Body of pancreas (tissue), 4 donors: ENCODE measurements around the gene BTC. TPM values are rescaled to one million over a fixed set of nuclear protein-coding genes. Genes with fewer than 3 reads are reported as not detected.

ENCODE experiments used
- ATAC-seq: fragments of 150-250 bp; one replicate; pipeline ENCODE4 v1.9.1; 2016
- DNase-seq, 4 donors: peaks; one replicate each; pipeline ENCODE4 v3.0.0-alpha.2; 2019
- H3K27ac ChIP-seq, 4 donors: fragments of 200-600 bp; sonication (generic); 1 replicate in 3 of 4; 2 replicates in 1 of 4; pipeline versions ENCODE4 v1.5.1 to v1.6.1; 2016 to 2019; ENCODE audit warnings: mild to moderate bottlenecking in 1 of 4, mixed read lengths in 1 of 4, moderate library complexity in 1 of 4
- H3K27me3 ChIP-seq, 2 donors: fragments of 200-600 bp; sonication (generic); one replicate each; pipeline ENCODE4 v1.6.0; 2016; ENCODE audit warnings: mild to moderate bottlenecking in 1 of 2
- H3K36me3 ChIP-seq, 2 donors: fragments of 200-600 bp; sonication (generic); replicated peaks in 1 of 2; 2 replicates each; pipeline ENCODE4 v1.5.1; 2016; ENCODE audit warnings: low read depth in 2 of 2; ENCODE audit not compliant: insufficient read depth in 1 of 2
- H3K4me1 ChIP-seq: fragments of 200-600 bp; sonication (generic); one replicate; pipeline ENCODE4 v1.6.0; 2016
- H3K4me3 ChIP-seq, 2 donors: fragments of 200-600 bp; sonication (generic); 1 replicate in 1 of 2; 2 replicates in 1 of 2; pipeline ENCODE4 v1.5.1; 2016 to 2019
- H3K9me3 ChIP-seq, 3 donors: fragments of 200-600 bp; sonication (generic); 1 replicate in 2 of 3; 2 replicates in 1 of 3; pipeline ENCODE4 v1.5.1; 2016
- CTCF ChIP-seq, 7 experiments: fragments of 450-650 bp in 4 of 7; fragments of 200-600 bp in 3 of 7; sonication (generic) in 3 of 7; IDR thresholded peaks; one replicate each; pipeline ENCODE4 v1.5.1; 2016 to 2019; ENCODE audit warnings: antibody characterized with exemption in 7 of 7
- POLR2A ChIP-seq, 3 donors: fragments of 450-650 bp; IDR thresholded peaks; one replicate each; pipeline ENCODE4 v1.6.1; 2016; ENCODE audit warnings: antibody characterized with exemption in 3 of 3, mild to moderate bottlenecking in 2 of 3
- WGBS, 2 donors: methylation state at CpG; one replicate each; pipeline ENCODE4 v1.1.5; 2017; 5-methylcytosine and 5-hydroxymethylcytosine counted together
- intact Hi-C: fragments of 100-400 bp; cut with DNase I; formaldehyde crosslinking; loops from one replicate; pipeline ENCODE4 v1.15.1; 2023
- total RNA-seq, 2 donors: library from RNA; depleted of rRNA; stranded (reverse); fragments of >200 nt; gene quantifications; one replicate each; pipeline ENCODE4 v1.1.0, GENCODE V29; 2016

BTC gene
- total RNA-seq, 2 donors from 2014 or later, result 1.8 to 3.6 TPM

- no peak for ATAC-seq
- WGBS, 2 donors, result 63 to 71% methylated on average over 1 of the region's 1 CpG
- TF ChIP-seq CTCF (IDR thresholded peaks at IDR 0.05), result no peak
- TF ChIP-seq POLR2A (IDR thresholded peaks at IDR 0.05), result no peak
Observed at GRCh38 chr4:74789518-74789917, 4.8 kb downstream of the BTC start.

GRCh38 chr4:74777531-74777930, 16.8 kb downstream of the BTC start:
- no peaks in the 10 kb centered on the region for H3K27me3 ChIP-seq
- H3K27ac ChIP-seq, result no peak overlapping the region
- no peaks in the 10 kb centered on the region for H3K9me3 ChIP-seq
- TF ChIP-seq POLR2A (IDR thresholded peaks at IDR 0.05), result no peak
- TF ChIP-seq CTCF (IDR thresholded peaks at IDR 0.05), result no peak
- intact Hi-C loops, result no loop called here
- DNase-seq (no peak), ATAC-seq (no peak)
- H3K4me3 ChIP-seq, result no peak overlapping the region
- H3K36me3 ChIP-seq, result no peaks in the 10 kb centered on the region
- no peaks in the 10 kb centered on the region for H3K4me1 ChIP-seq

More at GRCh38 chr4:74789518-74789917, 4.8 kb downstream of the BTC start:
- DNase-seq, result no peak
- Histone ChIP-seq H3K4me3 (no peak overlapping the region), H3K27me3 (no peaks in the 10 kb centered on the region), H3K9me3 (no peaks in the 10 kb centered on the region), H3K36me3 (no peaks in the 10 kb centered on the region), H3K27ac (no peak overlapping the region), H3K4me1 (peaks cover 5% of the 10 kb centered on the region)
- intact Hi-C loops, result no loop called here

- WGBS, 2 donors, result 89 to 90% methylated on average over 3 of the region's 3 CpGs
- DNase-seq (no peak), ATAC-seq (no peak)
- TF ChIP-seq CTCF (IDR thresholded peaks at IDR 0.05), result no peak
- no peak for TF ChIP-seq POLR2A (IDR thresholded peaks at IDR 0.05)
- Histone ChIP-seq H3K4me1 (peaks cover 7% of the 10 kb centered on the region), H3K9me3 (no peaks in the 10 kb centered on the region), H3K27ac (no peak overlapping the region), H3K36me3 (no peaks in the 10 kb centered on the region), H3K27me3 (no peaks in the 10 kb centered on the region), H3K4me3 (no peak overlapping the region)
- intact Hi-C loops, result no loop called here
Observed at GRCh38 chr4:74772783-74773182, 21.5 kb downstream of the BTC start.

GRCh38 chr4:74772106-74772505, 22.2 kb downstream of the BTC start:
- peaks cover 7% of the 10 kb centered on the region for H3K4me1 ChIP-seq
- TF ChIP-seq CTCF (IDR thresholded peaks at IDR 0.05), result no peak
- TF ChIP-seq POLR2A (IDR thresholded peaks at IDR 0.05), result no peak
- H3K4me3 ChIP-seq, result no peak overlapping the region
- no peak for ATAC-seq
- 59 to 79% methylated on average over 2 of the region's 2 CpGs for WGBS, 2 donors
- DNase-seq, result no peak
- no peaks in the 10 kb centered on the region for H3K36me3 ChIP-seq
- intact Hi-C loops, result no loop called here
- no peaks in the 10 kb centered on the region for H3K9me3 ChIP-seq
- H3K27ac ChIP-seq, result no peak overlapping the region
- H3K27me3 ChIP-seq, result no peaks in the 10 kb centered on the region

GRCh38 chr4:74770226-74770910, 24.0 kb downstream of the BTC start:
- intact Hi-C loops, result no loop called here
- DNase-seq (no peak), ATAC-seq (no peak)
- WGBS, 2 donors, result 90% methylated on average over 4 of the region's 4 CpGs
- H3K27ac ChIP-seq, result no peak overlapping the region
- no peaks in the 10 kb centered on the region for H3K27me3 ChIP-seq
- H3K4me1 ChIP-seq, result peaks cover 7% of the 10 kb centered on the region
- H3K4me3 ChIP-seq, result no peak overlapping the region
- no peaks in the 10 kb centered on the region for H3K36me3 ChIP-seq
- TF ChIP-seq POLR2A (IDR thresholded peaks at IDR 0.05) (no peak), CTCF (IDR thresholded peaks at IDR 0.05) (no peak)
- no peaks in the 10 kb centered on the region for H3K9me3 ChIP-seq
